NCI-H2171 treated with DMSO at 0.1 percent for 48 hours (cell line): Measurements from ENCODE around the gene RBM24.

Experiments used
- DNase-seq: peaks from one replicate; lab custom pipeline; 2025; lab: John Stamatoyannopoulos, UW

Gene RBM24

DNA sequence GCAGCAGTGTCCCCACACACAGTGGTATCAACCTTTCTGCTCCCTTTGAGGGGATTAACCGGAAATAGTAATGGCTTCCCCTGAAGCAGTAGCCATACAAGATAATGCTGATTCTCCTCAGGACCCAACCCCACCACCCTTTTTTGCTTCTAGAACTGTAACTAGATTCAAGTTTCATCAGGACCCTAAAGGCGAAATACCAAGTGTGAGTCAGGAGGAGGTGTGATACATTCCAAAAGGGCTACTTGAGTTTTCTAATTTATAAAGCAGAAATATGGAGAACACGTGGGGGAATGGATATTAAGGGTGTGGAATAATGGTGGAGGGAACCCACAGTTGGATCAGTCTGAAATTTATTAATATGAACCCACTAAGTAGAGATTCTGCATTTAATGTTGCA is 60.7 kb downstream of the RBM24 start:
- DNase-seq = no peak

DNA sequence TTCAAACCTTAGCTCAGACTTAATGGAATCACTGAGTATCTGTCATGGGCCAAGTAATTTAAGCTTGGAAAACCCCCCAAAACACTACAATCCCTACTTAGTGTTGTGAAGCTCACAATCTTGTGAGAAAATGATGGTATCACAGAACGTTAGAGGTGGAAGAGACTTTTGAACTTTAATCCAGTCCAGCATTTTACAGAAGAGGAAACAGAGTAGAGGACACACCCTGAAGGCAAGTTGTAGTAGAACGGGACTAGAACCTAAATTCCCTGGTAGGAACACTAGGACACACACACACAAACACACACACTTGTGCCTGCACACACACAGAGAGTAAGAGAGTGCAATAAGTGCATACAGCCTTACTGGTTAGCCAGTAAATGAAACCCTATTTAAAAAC is 62.1 kb downstream of the RBM24 start:
- DNase-seq = no peak
